HepG2 (cell line): ENCODE results near the gene DBNDD1. TPM values are rescaled to one million over a fixed set of nuclear protein-coding genes. Genes with fewer than 3 reads are reported as not detected.
A peak's percentile ranks its signal among the peaks of the same experiment; 100 is the strongest.

Experiments
- ELF4 ChIP-seq: sonication (generic); formaldehyde crosslinking; IDR thresholded peaks from 2 replicates; pipeline ENCODE4 v1.5.0; 2020; ENCODE audit warnings: missing genetic modification reagents, mild to moderate bottlenecking, moderate library complexity, borderline replicate concordance
- KDM5B ChIP-seq: sonication (generic); formaldehyde crosslinking; IDR thresholded peaks from 2 replicates; pipeline ENCODE4 v1.4.0; 2020; ENCODE audit warnings: missing genetic modification reagents, mild to moderate bottlenecking, borderline replicate concordance
- KLF12 ChIP-seq: sonication (generic); formaldehyde crosslinking; IDR thresholded peaks from 2 replicates; pipeline ENCODE4 v1.4.0; 2020; ENCODE audit warnings: missing genetic modification reagents, borderline replicate concordance
- KLF15 ChIP-seq: sonication (generic); formaldehyde crosslinking; IDR thresholded peaks from 2 replicates; pipeline ENCODE4 v1.8.1; 2023; ENCODE audit warnings: borderline replicate concordance, mild to moderate bottlenecking, inconsistent platforms, missing genetic modification reagents, mixed read lengths
- MED1 ChIP-seq: sonication (generic); formaldehyde crosslinking; IDR thresholded peaks from 2 replicates; pipeline ENCODE4 v1.4.0; 2020; ENCODE audit warnings: missing genetic modification reagents
- PBX3 ChIP-seq: sonication (generic); formaldehyde crosslinking; IDR thresholded peaks from 2 replicates; pipeline ENCODE4 v1.8.1; 2023; ENCODE audit warnings: missing genetic modification reagents, inconsistent platforms, borderline replicate concordance
- PRDM10 ChIP-seq: sonication (generic); formaldehyde crosslinking; IDR thresholded peaks from 2 replicates; pipeline ENCODE4 v1.4.0; 2020; ENCODE audit warnings: low read depth, missing genetic modification reagents
- SAFB2 ChIP-seq: sonication (generic); formaldehyde crosslinking; IDR thresholded peaks from 2 replicates; pipeline ENCODE4 v1.5.1; 2020; ENCODE audit warnings: missing genetic modification reagents, low read depth, mild to moderate bottlenecking, borderline replicate concordance
- SMAD1 ChIP-seq: sonication (generic); formaldehyde crosslinking; IDR thresholded peaks from 2 replicates; pipeline ENCODE4 v1.4.0; 2020; ENCODE audit warnings: missing genetic modification reagents, low read depth, mild to moderate bottlenecking, borderline replicate concordance
- YEATS4 ChIP-seq: sonication (generic); formaldehyde crosslinking; IDR thresholded peaks from 2 replicates; pipeline ENCODE4 v1.4.0; 2020; ENCODE audit warnings: missing genetic modification reagents, borderline replicate concordance
- ZC3H13 ChIP-seq: sonication (generic); formaldehyde crosslinking; IDR thresholded peaks from 2 replicates; pipeline ENCODE4 v1.8.1; 2023; ENCODE audit warnings: mild to moderate bottlenecking, missing genetic modification reagents, moderate library complexity
- ZNF33B ChIP-seq: sonication (generic); formaldehyde crosslinking; IDR thresholded peaks from 2 replicates; pipeline ENCODE4 v1.5.1; 2020; ENCODE audit warnings: mild to moderate bottlenecking, missing genetic modification reagents
- ZNF609 ChIP-seq: sonication (generic); formaldehyde crosslinking; IDR thresholded peaks from 2 replicates; pipeline ENCODE4 v1.4.0; 2020; ENCODE audit warnings: mild to moderate bottlenecking, missing genetic modification reagents, borderline replicate concordance
- ZNF678 ChIP-seq: sonication (generic); formaldehyde crosslinking; IDR thresholded peaks from 2 replicates; pipeline ENCODE4 v1.4.0; 2020; ENCODE audit warnings: mild to moderate bottlenecking, missing genetic modification reagents
- ZNF816 ChIP-seq: sonication (generic); formaldehyde crosslinking; IDR thresholded peaks from 2 replicates; pipeline ENCODE4 v1.8.0; 2022; ENCODE audit warnings: missing genetic modification reagents, mild to moderate bottlenecking, borderline replicate concordance
- polyA plus RNA-seq, 8 experiments: library from polyadenylated mRNA; depleted of rRNA in 3 of 8; stranded (reverse) in 7 of 8; unstranded in 1 of 8; fragments of >200 nt; fragmentation: Illumina TruSeq in 4 of 8; extraction: Trizol in 4 of 8; gene quantifications; 2 replicates each; pipeline versions ENCODE4 v1.2.1 to v1.2.3, GENCODE V29; 2011 to 2016; ENCODE audit warnings: low read depth in 4 of 8, missing spikeins in 1 of 8, mixed read lengths in 1 of 8; ENCODE audit not compliant: insufficient read depth in 1 of 8
- total RNA-seq, 5 experiments: library from RNA; depleted of rRNA; stranded (reverse); fragments of >200 nt; fragmentation: Illumina TruSeq; extraction: Trizol; gene quantifications; 2 replicates each; pipeline ENCODE4 v1.2.3, GENCODE V29; 2016; ENCODE audit warnings: low read depth in 1 of 5

Gene DBNDD1
- total and polyA plus RNA-seq, 2 of the 13 experiments (the other 11 are each of a cell fraction or from before 2014, with no cell fraction given), result 17.0 to 40.4 TPM

- TF ChIP-seq ZC3H13 (CRISPR knock-in tag) (no peak), ZNF678 (no peak), SMAD1 (0 out of 2 replicates have a peak, but pooled peaks have one; percentile 48), SAFB2 (no peak), ELF4 (CRISPR knock-in tag) (no peak), ZNF609 (no peak), MED1 (CRISPR knock-in tag) (peak; percentile 71), ZNF816 (no peak), PRDM10 (CRISPR knock-in tag) (peak; percentile 56; the same call in 1 of the 2 replicates), ZNF33B (no peak), YEATS4 (no peak; the same call in 1 of the 2 replicates), KDM5B (CRISPR knock-in tag) (no peak), PBX3 (no peak), KLF15 (no peak), KLF12 (no peak)
Observed at GRCh38 chr16:90020838-90021382, 1.7 kb upstream of the DBNDD1 start (continued).
